GM21619 (cell line): ENCODE results near the gene CRISPLD2.

Experiments used
- ATAC-seq: cut with Tn5 transposase; IDR thresholded peaks from one replicate; pipeline ENCODE4 v1.9.1; 2021; ENCODE audit not compliant: unreplicated experiment

The CRISPLD2 gene

DNA sequence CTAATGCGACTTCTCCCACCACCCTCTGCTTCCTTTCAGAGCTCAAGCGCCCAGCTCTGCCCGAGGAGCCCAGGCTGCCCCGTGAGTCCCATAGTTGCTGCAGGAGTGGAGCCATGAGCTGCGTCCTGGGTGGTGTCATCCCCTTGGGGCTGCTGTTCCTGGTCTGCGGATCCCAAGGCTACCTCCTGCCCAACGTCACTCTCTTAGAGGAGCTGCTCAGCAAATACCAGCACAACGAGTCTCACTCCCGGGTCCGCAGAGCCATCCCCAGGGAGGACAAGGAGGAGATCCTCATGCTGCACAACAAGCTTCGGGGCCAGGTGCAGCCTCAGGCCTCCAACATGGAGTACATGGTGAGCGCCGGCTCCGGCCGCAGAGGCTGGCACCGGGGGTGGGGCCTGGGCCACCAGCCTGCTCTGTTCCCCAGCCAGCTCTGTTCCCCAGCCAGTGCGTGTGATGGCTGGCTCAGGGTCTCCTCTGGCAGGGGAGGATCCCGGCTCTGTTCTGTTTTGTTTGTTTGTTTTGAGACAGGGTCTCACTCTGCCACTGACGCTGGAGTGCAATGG lies 18.7 kb downstream of the CRISPLD2 start:
- no peak for ATAC-seq

DNA sequence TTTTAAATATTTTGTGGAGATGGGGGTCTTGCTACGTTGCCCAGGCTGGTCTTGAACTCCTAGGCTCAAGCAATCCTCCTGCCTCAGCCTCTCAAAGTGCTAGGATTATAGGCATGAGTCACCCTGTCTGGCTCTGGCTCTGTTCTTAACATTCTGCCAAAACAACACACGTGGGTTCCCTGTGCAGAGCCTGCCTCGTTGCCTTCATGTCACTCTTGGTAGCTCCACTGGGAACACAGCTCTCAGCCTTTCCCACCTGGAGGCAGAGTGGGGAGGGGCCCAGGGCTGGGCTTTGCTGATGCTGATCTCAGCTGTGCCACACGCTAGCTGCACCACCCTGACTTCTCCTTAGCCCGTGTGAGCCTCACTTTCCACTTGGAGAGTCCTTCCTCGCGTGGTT lies 19.3 kb downstream of the CRISPLD2 start:
- ATAC-seq, result no peak

DNA sequence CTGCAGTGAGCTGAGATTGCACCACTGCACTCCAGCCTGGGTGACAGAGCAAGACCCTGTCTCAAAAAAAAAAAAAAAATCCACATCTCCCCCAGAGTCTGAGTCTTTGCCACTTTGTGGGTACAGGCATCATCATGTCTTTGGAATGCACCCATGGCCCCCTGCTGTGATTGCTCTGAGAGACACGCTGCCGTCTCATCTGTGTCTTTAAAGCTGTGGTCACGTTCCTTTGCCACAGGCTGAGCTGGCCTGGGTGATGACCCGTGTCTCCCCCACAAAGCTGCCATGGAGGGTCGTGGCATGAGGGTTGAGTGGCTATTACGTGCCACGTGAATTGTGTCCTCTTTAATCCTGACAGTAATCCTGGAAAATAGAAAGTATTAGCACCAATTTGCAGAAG lies 20.2 kb downstream of the CRISPLD2 start:
- ATAC-seq, result no peak

DNA sequence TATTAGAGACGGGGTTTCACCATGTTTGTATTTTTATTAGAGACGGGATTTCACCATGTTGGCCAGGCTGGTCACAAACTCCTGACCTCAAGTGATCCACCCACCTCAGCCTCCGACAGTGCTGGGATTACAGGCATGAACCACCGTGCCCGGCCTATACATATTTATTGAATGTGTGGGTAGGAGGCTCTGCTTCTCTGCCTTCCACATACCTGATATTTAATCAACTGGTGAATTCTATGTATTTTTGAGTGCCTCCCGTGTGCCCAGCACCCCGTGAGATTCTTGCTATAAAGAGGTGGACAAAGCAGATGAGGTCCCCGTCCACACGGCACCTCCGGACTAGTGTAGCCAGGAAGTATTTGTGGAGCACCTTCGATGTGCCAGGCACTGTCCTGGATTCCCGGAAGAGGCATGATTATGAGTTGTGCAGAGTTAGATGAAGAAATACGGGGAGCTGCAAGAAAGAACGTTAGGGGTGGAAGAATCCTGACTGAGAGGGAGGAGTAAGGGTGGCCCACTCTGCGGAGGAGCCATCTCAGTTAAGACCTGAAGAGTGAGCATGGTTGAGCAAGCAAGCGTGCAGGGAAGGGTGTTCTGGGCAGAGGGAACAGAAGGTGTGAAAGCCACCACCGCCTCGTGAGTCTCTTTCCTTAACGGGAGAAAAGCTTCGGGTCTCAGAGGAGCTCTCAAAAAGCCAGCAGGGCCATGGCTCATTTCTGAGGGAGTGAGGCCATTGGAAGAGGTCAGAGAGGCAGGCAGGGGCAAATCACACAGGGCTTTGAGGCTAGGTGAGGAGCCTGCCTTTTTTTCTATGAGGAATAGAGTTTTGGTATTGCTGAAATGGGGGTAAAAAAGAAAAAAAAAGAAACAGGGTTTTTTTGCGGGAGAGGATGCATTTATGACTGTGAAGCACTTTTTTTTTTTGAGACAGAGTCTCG lies 21.2 kb downstream of the CRISPLD2 start:
- ATAC-seq, result no peak

DNA sequence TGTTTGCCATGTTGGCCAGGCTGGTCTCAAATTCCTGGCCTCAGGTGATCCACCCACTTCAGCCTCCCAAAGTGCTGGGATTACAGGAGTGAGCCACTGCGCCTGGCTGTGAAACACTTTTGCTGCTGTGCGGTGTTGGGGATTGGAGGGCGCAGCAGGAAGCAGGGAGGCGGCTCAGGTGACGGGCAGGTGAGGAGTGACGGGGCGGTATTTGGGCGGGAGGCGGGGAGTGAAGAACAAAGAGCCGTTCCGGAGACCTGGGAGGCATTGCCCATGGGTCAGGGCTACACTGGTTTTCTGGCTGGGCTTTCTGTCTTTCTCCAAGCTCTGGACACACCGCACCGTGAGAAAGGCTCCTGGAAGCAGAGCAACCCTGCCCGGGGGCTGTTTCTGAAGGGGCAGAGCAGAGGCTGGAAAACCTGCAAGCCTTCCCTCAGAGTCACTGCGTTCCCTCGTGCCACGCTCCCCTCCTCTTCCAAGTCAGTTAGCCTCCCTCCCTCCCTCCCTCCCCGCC lies 22.1 kb downstream of the CRISPLD2 start:
- ATAC-seq, result no peak

DNA sequence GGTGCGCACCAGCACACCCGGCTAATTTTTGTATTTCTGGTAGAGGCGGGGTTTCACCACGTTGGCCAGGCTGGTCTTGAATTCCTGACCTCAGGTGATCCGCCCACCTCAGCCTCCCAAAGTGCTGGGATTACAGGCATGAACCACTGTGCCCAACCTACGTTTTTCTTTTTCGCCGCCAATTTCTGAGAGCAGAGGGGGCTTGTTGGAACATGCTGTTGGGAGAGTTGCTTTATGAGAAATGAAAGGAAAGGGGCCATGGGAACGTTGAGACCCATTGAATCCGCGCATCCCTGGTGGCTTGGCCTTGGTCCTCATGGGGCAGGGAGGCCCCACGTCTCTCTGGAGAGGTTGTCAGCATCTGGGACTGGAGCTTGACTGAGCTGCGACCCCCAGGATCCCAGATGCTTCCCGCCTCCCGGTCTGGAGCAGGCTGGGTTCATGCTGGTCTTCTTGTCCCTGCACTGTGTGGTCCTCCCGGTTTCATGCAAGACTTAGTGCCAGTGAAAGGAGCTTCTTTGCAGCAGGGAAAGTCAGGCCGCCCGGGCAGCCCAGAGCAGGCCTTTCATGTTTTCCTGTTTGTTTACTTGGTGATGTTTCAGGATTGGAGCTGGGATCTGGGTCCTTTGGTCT lies 22.8 kb downstream of the CRISPLD2 start:
- ATAC-seq, result no peak

DNA sequence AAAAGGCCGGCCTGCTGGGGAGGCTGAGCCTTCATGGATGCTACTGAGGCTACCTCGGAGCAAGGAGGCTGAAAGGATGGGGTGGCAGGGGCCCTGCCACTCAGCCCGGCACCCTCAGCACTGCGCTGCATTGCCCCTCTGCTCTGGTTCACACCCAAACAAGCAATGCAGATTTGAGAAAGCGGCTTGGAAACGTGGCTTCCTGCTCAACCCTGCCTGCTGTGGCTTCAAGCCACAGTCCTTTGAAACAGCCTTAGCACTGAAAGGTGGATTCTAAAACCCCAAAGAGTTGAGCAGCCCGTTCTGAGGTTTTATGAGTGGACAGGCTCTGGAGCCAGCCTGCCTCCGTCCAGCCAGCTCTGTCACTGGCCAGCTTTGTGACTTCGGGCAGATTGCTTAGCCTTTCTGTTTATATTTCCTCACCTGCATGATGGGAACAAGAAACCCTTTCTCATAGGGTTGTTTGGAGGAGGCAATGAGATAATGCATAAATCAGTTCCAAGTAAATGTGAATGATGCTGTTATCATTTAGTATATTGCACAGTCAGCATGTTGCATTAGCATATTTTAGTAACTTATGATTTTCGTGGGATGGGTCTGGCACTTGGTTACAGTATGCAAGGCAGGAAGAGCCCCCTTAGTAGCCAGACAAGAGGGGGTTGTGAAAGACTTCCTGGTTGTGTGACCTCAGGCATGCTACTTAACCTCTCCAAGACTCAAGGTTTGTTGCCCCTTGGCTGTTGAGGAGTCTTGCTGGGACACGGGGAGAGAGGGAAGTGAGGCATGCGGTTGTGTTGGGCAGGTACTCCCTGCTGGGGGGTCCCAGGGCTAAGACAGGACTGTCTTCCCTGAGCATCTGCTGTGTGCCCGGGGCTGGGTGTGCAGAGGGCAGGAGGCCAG lies 23.6 kb downstream of the CRISPLD2 start:
- ATAC-seq, result no peak

DNA sequence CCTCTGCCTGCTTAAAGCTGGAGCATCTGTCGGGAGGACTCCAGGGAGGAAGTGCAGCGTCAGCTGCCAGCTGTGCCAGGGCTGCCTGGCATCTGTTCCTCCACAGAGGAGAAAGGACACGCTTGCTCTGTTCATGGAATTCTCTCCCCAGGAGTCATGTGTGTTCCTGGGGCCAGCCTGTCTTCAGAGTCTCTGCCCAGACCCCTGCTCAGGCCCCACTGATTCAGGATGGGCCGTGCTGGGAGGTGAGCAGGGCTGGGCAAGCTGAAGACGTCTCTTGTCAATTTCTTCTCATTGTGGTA lies 24.2 kb downstream of the CRISPLD2 start:
- no peak for ATAC-seq

DNA sequence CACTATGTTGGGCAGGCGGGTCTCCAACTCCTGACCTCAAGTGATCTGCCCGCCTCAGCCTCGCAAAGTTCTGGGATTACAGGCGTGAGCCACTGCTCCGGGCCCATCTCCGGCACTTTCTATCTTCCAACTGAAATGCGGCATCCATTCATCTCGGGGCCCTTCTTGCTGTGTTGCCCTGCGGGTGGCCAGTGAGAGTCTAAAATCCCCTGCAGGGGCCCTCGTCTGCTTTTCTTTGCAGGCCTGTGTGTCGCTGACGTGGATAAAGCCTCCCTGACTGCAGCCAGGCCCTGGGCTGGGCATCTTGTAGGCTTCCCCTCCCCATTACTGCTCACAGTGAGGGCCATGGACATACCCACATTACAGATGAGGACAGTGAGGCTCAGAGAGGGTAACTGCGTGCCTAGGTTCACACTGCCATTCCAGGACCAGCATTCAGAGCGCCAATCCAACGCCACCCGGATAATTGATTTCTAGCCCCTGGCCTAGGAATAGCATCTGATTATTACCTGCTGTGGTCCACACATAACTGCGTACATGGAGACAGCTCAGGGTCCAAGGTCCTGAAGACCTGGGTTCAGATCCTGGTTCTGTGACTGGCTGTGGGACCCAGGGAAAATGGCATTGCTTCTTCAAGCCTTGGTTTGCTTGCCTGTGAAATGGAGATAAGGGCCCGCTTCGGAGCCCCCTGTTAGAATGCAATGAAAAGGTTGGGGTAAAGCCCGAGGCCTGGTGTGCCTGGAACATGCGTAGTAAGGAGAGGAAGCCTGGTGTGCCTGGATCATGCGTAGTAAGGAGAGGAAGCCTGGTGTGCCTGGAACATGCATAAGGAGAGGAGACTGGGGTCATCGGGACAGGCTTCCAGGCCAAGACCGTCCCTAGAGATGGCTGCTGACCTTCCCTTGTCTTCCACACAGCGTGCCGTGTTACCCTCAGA lies 25.0 kb downstream of the CRISPLD2 start:
- ATAC-seq, result no peak

DNA sequence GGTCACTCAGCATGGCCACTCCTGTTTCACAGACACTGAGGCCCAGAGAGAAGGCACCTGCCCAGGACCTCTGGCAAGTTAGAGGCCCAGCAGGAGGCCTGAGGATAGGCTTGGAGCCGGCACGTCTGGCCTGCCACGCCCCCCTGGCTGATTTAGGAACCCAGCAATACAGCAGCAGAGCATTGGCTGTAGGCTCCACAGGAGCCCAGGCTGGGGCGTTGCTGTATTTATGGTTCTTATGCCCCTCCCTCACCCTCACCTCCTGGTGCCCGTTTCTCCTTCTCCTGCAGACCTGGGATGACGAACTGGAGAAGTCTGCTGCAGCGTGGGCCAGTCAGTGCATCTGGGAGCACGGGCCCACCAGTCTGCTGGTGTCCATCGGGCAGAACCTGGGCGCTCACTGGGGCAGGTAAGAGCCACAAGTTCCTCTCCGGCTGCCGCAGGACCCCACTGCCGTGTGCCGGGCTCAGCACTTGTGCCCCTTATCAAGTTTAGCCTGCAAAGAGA lies 25.8 kb downstream of the CRISPLD2 start:
- no peak for ATAC-seq

DNA sequence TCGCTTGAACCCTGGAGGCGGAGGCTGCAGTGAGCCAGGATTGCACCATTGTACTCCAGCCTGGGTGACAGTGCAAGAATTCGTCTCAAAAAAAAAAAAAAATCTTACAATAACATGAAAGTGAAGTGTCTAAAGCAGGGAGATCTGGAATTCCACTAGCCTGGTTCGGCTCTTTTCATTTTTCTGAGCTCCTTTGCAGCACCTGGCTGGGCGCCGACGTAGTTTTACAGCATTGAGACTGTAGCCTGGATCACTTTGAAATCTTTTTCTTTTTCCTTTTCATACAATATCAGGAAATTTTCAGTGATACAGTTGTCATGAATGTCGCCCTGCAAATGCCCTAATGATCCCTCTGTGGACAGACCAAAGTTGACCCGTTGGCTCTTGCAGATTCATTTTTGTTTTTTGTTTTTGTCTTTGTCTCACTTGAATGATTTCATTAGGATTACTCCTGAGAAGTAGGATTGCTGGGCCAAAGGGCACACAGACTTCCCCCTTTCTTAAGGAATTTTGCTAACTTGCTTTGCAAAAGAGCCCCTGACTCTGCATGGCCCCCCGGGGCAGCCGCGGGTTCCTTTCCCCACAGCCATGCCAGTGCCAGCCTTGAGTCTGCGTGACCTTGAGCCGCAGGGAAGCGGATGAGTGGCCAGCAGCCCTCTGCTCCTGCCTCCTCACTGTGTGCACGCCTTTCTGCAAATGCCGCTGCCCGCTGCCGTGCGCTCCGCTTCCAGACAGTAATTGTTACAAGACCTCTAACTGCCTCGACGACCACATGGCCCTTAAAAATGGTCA lies 28.0 kb downstream of the CRISPLD2 start:
- no peak for ATAC-seq

DNA sequence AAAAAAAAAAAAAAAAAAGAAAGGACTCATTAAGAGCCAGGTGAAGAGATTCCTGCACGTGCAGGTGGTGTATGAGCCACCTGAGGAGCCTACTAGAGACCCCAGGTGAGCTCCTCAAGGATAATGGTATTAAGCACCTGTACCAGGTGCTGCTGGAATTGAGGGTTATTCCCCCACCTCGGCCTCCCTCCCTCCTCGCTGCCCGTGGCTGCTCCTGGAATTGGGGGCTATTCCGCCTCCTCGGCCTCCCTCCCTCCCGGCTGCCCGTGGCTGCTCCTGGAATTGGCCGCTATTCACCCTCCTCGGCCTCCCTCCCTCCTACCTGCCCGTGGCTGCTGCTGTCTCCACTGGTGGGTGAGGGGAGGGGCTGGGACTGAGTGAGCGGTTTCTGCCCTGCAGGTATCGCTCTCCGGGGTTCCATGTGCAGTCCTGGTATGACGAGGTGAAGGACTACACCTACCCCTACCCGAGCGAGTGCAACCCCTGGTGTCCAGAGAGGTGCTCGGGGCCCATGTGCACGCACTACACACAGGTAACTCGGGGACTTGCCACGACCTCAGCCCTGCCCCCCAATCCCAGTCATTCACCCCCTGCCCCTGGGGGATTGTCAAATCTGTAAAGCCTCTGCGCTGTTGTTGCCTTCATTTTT lies 29.3 kb downstream of the CRISPLD2 start:
- ATAC-seq, result no peak

DNA sequence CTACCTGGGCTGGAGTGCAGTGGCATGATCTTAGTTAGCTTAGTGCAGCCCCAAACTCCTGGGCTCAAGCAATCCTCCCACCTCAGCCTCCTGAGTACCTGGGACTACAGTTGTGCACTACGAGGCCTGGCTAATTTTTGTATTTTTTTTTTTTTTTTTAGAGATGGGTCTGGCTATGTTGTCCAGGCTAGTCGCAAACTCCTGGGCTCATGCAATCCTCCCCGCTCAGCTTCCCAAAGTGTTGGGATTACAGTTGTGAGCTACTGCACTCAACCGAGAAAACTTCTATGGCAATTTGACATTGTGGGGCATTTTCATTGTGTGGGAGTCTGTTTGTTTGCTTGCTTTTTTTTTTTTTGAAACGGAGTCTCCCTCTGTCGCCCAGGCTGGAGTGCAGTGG lies 30.0 kb downstream of the CRISPLD2 start:
- ATAC-seq, result no peak

DNA sequence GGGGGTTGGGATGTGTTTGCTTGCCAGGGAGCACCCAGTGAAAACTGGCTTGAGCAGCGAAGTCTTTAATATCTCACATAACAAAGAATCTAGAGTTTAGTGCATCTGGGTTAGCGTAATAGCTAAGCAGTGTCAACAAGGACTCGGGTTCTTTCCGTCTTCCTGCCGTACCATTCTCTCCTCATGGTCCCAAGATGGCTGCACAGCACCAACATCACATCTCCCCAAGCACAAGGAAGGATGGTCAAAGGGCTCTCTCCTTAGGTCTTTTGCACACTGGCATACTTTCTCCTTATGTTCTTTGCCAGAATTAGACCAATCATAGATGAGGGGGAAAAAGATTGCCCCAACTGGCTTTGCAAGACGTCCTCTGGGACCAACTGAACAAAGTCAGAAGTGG lies 30.9 kb downstream of the CRISPLD2 start:
- ATAC-seq, result no peak

DNA sequence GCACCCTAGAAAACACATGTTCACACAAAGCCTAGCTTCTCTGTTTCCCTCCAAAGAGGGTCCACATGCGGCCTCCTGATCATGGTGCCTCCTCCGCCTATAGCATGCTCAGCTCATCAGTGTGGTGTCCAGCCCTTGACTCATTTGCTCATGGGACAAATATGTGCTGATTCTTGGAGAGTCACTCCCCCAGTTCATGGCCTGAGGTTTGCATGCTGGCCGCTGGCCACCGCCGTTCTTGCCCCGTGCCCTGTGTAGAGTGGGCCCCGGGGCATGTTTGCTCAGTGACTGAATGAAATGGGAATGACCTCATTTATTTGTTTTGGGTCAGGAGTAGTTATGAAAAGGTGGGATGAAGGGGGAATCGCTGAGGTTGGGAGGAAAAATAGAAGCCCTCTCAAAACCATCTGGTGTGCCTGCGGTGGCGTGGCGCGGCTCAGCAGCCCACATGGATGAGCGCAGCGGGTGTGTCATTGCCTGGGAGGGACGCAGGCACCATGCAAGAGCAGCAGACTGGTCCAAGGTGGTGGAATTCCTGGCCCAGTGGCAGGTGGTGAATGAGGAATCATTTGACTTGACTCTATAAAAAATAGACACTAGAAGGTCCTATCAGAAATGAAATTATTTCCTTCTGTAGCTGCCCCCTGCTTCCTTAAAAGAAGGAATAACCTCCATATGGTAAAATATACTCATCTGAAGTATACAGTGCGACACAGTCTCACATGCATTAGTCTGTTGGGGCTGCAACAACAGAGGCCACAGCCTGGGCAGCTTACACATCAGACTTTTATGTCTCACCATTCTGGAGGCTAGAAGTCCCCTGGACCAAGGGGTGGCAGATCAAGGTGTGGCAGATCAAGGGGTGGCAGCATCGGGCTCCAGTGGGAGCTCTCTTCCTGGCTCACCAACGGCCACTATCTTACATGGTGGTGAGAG lies 31.7 kb downstream of the CRISPLD2 start:
- ATAC-seq, result no peak

DNA sequence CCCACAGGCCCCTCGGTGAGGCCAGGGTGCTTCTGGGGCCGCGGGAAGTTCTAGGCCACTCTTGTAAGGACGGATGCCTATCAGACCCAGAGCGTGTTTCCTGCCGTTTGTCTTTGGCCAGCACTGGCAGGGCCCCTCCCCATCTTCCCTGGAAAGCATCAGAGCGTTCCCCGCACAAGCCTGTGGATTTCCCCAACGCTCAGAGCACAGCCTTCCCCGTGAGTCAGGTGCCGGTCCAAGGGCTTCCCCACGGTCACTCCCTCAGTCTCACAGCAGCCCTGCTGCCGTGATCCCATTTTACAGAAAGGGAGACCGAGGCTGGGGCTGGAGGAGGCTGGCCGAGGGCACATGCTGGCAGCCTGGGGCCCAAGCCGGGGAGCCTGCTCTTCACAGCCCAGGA lies 33.7 kb downstream of the CRISPLD2 start:
- no peak for ATAC-seq

DNA sequence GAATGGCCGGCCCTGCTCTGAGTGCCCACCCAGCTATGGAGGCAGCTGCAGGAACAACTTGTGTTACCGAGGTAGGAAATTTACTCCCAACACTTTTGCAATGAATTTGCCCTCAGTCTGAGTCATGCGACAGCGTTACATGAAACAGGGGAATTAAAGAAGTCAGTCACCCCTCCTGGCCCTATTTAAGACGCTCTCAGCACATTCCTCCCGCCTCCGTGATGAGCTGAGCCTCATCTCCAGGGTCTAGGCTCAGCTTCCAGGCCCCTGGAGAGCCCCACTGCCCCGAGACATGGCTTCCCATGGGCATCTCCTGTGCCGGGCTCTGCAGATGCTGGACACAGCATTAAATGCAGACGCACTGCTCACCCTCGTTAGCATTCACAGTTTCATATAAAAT lies 35.0 kb downstream of the CRISPLD2 start:
- ATAC-seq, result no peak
